ENCODE data around the gene TSEN34.

DNA sequence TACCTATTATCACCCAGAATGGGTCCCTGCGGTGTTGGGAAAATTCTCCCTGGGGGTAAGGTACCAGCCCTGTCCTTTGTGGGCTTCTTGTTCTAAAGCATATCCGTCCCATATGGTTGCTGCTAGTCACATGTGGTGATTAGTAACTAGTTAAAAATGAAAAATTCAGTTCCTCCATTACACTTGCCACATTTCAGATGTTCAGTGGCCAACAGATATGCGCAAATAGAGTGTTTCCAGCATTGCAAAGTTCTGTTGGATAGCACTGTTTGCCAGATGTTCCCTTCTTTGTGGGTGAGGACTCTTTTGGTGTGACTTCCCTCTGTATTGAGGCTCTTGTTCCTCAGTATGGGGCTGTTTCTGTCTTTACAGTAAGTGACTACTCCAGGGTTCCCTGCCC, 49.8 kb upstream of the TSEN34 start:
- TF ChIP-seq POLR2A (IDR thresholded peaks at IDR 0.05) (no peak), EP300 (IDR thresholded peaks at IDR 0.05) (no peak), POLR2AphosphoS5 (IDR thresholded peaks at IDR 0.05) (no peak), CTCF (IDR thresholded peaks at IDR 0.05) (no peak)

All from upper lobe of left lung (tissue), 4 donors.